ENCODE results near the gene ENPEP. TPM values are rescaled to one million over a fixed set of nuclear protein-coding genes. Genes with fewer than 3 reads are reported as not detected.
"Not testable (repeated sequence)": the region's sequence is repeated elsewhere in the genome, so short reads cannot be mapped to it uniquely, and the experiment has no call there.

ENPEP gene
- total and polyA plus RNA-seq, 9 of the 15 experiments (the other 6 are each of a cell fraction or from before 2014, with no cell fraction given), result 0.01 TPM; not detected in 7

GRCh38 chr4:110437292-110437691 is 38.7 kb upstream of the ENPEP start:
- H3K27me3 ChIP-seq (ENCODE audit: control insufficient read depth in 2 of 2, insufficient read depth in 2 of 2, low read length in 2 of 2); H3K4me2 ChIP-seq (ENCODE audit: insufficient read depth, low read length); ATAC-seq; CTCF ChIA-PET (ENCODE audit: low intra/inter-chr PET ratio); H3K79me2 ChIP-seq (ENCODE audit: control insufficient read depth, insufficient read depth, low read length); BruUV-seq (replicated peaks); DNase-seq (ENCODE audit: extremely low read depth in 1 of 4, low spot score in 3 of 4); H3K9me1 ChIP-seq (ENCODE audit: control insufficient read depth, insufficient read depth, low read length); H3K9ac ChIP-seq (ENCODE audit: insufficient read depth in 1 of 2, low read depth in 2 of 2, low read length in 2 of 2); H4K20me1 ChIP-seq (replicated peaks; ENCODE audit: control insufficient read depth, insufficient read depth, low read length); H2AFZ ChIP-seq (ENCODE audit: low read depth, low read length); H3K4me1 ChIP-seq (replicated peaks in 1 of 2; ENCODE audit: control insufficient read depth in 2 of 2, insufficient read depth in 2 of 2, low read length in 2 of 2); in situ Hi-C loops (cut with MboI); FAIRE-seq; H3K36me3 ChIP-seq (ENCODE audit: control insufficient read depth, insufficient read depth, low read length); POLR2A ChIA-PET; intact Hi-C loops (cut with micrococcal nuclease); H3K9me3 ChIP-seq (replicated peaks; ENCODE audit: control insufficient read depth, insufficient read depth, low read depth, low read length); H3K4me3 ChIP-seq; H3K27ac ChIP-seq (ENCODE audit: extremely low read depth, low read depth, low read length): not testable (repeated sequence)
- WGBS (ENCODE audit: insufficient coverage, low coverage, missing lambda C conversion rate), result 0% methylated on average over 3 of the region's 3 CpGs

- ATAC-seq; H3K4me3 ChIP-seq; H4K20me1 ChIP-seq (replicated peaks; ENCODE audit: control insufficient read depth, insufficient read depth, low read length); H3K9me1 ChIP-seq (ENCODE audit: control insufficient read depth, insufficient read depth, low read length); in situ Hi-C loops (cut with MboI); H3K79me2 ChIP-seq (ENCODE audit: control insufficient read depth, insufficient read depth, low read length); H3K9ac ChIP-seq (ENCODE audit: insufficient read depth in 1 of 2, low read depth in 2 of 2, low read length in 2 of 2); H2AFZ ChIP-seq (ENCODE audit: low read depth, low read length); H3K4me1 ChIP-seq (replicated peaks in 1 of 2; ENCODE audit: control insufficient read depth in 2 of 2, insufficient read depth in 2 of 2, low read length in 2 of 2); intact Hi-C loops (cut with micrococcal nuclease); H3K36me3 ChIP-seq (ENCODE audit: control insufficient read depth, insufficient read depth, low read length); BruUV-seq (replicated peaks); POLR2A ChIA-PET; H3K27ac ChIP-seq (ENCODE audit: extremely low read depth, low read depth, low read length); FAIRE-seq; DNase-seq (ENCODE audit: extremely low read depth in 1 of 4, low spot score in 3 of 4); H3K27me3 ChIP-seq (ENCODE audit: control insufficient read depth in 2 of 2, insufficient read depth in 2 of 2, low read length in 2 of 2); CTCF ChIA-PET (ENCODE audit: low intra/inter-chr PET ratio); H3K4me2 ChIP-seq (ENCODE audit: insufficient read depth, low read length); H3K9me3 ChIP-seq (replicated peaks; ENCODE audit: control insufficient read depth, insufficient read depth, low read depth, low read length): not testable (repeated sequence)
- WGBS (ENCODE audit: insufficient coverage, low coverage, missing lambda C conversion rate), result 0% methylated on average over 1 of the region's 1 CpG
Observed at GRCh38 chr4:110439209-110439608, 36.7 kb upstream of the ENPEP start.

Measured in K562 (cell line).